Activated CD8-positive, alpha-beta memory T cell treated with anti-CD3 and anti-CD28 coated beads, Interleukin-2, amount 50 U/mL, for 24 hours (primary cell): ENCODE results near the gene NOL12.
A peak's percentile ranks its signal among the peaks of the same experiment; 100 is the strongest.
"Not testable (repeated sequence)": the region's sequence is repeated elsewhere in the genome, so short reads cannot be mapped to it uniquely, and the experiment has no call there.

Experiments
- DNase-seq: peaks from one replicate; pipeline ENCODE4 v3.0.0-alpha.2; 2020; ENCODE audit errors: extremely low read depth

The NOL12 gene

DNA sequence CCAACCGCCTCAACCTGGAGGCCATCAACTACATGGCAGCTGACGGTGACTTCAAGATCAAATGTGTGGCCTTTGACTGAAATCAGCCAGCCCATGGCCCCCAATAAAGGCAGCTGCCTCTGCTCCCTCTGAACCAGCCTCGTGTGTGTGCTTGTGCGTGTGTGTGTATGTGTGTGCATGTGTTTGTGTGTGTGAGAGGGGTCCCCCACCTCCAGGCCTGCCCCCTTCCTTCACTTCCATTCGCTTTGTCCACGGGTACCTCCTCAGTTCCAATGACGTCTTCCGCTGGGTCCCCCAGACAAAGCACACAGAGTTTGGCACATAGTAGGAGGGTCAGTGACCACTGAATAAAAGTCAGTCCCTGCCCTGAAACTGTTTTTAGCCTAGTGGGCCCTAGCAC lies 6.5 kb upstream of the NOL12 start:
- no peak for DNase-seq

DNA sequence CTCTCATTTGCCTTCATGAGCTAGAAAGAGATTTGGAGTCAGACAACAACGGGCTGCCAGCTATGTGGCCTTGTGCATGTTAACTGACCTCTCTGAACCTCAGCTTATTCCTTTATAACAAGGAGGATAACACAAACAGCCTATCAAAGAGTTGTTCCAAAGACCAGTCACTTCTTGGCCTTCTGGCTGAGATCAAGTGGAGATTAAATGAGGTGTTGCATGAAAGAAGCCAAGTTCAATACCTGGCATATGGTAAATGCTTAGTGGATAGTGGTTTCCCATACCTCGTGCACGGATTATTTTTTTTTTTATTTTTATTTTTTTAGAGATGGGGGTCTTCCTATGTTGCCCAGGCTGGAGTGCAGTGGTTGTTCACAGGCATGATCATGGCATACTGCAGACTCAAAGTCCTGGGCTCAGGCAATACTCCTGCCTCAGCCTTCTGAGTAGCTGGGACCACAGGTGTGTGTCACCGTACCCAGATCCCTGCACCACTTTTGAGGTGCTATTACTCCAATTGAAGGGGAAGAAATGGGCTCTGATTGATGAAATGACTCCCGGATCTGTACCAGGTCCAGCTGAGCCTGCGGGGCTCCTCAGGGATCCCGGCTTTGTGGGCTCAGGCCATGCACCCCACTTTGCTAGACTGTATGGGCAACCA lies 5.8 kb upstream of the NOL12 start:
- DNase-seq: no peak

DNA sequence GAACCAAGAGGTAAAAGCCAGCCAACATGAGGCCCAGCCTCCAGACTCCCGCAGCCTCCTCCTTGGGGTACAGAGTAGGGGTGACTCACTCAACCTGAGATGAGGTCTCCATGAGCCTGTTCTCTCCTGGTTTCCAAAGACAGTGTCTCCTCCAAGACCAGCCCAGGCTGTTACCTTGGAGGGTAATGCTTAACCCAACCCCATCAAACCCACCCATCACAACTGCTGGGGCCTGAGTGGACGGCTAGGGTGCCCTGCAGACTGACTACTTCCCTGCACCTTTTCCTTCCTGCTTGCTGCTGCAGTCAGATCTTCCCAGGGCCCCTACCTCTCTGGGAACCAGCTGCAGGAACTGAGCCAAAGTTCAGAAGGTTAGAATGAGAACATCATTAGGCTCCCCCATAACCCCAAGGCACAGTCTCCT lies 5.1 kb upstream of the NOL12 start:
- DNase-seq: no peak

DNA sequence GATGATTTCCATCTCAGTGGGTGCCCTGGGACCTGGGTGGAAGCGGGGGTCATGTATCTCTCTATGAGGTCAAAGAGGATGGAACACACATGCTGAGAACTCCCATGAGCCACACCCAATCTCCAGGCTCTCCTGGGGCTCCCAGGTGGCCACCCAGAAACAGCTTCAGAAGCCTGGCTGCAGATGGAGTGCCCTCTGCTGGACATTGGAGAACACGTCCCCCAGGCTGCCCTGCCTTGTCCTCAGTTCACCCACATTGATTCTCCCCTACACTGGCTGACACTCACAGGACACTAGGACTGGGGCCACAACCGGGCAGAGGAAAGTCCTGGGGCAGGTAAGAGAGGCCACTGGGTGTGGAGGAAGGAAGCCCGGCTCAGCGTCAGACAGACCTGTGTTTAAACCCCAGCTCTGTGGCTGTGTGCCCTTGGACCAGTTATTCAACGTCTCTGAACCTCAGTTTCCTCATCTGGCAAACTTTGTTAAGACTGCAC lies 4.5 kb upstream of the NOL12 start:
- DNase-seq: no peak

DNA sequence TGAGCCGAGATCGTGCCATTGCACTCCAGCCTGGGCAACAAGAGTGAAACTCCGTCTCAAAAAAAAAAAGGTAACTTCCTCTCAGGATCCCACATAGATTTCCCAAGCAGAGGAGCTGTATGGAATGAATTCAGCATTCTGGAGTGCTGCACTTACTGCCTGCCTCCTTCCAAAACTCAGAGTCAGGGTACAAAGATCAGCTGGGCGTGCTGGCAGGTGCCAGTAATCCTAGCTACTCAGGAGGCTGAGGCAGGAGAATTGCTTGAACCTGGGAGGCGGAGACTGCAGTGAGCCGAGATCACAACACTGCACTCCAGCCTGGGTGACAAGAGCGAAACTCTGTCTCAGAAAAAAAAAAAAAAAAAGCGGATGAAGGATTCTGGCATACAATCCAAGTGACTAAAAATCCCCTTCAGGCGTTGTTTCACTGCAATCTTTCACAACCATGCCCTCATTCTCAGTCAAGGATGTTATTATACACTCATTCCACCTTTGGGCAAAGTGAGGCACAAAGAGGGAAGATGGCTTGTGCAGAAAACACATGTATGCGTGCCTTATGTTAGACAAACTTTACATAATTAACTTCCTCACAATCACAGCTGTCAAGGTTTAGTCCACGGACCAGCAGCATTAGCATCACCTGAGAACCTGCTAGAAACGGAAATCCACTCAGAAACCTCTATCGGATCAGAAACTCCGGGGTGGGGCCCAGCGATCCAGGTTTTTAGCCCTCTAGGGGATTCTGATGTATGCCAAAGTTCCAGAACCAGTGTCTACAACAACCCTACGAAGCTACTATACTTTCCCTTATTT lies 1.1 kb upstream of the NOL12 start:
- DNase-seq: no peak

DNA sequence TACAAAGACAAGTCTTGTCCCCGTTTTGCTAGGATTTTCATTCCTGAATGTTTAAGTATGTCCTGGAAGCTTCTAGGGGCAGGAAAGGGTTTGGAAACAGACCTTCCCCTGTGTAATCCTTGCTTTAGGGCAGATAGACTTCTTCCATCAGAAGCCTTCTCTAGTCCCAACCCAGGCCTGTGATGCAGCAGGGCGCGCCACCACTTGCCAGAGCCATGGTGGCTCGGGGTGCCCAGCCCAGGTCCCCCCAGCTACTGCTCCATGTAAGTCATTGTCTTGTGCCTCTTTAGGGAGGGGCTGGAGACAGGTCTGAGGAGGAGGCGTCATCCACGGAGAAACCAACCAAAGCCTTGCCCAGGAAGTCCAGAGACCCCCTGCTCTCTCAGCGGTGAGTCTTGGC lies 4.3 kb downstream of the NOL12 start:
- DNase-seq: no peak

DNA sequence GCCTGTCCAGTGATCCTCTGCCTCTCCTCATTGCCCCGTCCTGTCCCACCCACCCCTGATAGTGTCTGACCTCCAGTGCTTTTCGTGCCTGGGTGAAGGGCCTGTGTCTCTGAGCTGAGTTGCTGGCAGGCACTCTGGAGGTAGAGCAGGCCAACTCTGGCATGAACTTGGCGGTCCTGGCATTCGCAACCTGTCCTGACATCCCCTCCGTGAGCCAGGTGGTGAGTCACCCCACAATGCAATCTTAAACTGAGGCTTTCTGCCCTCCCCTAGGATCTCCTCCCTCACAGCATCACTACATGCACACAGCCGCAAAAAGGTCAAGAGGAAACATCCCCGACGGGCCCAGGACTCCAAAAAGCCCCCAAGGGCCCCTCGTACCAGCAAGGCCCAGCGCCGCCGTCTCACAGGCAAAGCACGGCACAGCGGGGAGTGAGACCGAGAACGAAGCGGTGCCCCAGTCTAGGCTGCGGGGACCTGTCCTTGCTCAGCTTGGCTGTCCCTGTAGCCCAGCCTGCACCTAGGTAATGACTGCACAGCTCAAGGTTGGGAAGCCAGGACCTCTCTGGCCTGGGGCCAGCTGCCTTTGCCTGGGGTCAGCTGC lies 4.9 kb downstream of the NOL12 start:
- DNase-seq: no peak

DNA sequence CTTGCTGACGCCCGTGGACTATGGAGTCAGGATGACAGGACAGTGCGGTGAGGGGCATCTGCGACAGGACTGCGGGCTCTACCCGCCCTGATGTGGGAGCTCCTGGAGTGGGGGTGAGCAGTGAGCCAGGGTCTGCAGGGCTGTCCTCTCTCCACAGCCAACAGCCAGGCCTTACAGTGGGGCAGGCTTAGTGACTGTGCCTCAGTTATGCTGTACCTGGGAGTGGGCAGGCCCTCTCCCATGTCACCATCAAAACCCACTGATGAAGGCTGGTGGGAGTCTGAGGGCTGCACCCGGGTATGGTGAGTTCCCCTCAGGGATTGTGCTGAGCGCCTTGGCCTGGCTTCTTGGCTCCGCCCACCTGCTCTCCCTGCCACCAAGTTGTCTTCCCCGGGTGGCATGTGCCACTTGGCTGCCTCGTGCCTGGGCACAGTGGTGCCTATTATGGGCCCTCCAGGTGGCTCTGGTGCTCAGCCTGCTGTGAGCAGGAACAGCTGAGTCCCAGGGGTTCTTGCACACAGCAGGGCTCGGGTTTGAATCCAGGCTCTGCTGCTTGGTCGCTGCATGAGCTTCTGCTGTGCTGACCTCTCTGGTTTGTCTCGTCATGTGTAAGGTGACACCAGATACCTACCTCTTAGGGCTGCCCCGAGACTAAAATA lies 6.6 kb downstream of the NOL12 start:
- no peak for DNase-seq

DNA sequence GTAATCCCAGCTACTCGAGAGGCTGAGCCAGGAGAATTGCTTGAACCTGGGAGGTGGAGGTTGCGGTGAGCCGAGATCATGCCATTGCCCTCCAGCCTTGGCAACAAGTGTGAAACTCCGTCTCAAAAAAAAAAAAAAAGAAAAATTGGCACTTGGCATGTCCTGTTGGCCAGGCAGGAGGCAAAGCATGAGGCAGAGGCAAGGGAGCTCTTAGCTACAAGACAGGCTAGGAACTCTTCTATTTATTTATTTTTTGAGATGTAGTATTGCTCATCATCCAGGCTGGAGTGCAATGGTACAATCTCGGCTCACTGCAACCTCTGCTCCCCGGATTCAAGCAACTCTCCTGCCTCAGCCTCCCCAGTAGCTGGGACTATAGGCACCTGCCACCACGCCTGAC lies 8.0 kb downstream of the NOL12 start:
- not testable (repeated sequence) for DNase-seq

DNA sequence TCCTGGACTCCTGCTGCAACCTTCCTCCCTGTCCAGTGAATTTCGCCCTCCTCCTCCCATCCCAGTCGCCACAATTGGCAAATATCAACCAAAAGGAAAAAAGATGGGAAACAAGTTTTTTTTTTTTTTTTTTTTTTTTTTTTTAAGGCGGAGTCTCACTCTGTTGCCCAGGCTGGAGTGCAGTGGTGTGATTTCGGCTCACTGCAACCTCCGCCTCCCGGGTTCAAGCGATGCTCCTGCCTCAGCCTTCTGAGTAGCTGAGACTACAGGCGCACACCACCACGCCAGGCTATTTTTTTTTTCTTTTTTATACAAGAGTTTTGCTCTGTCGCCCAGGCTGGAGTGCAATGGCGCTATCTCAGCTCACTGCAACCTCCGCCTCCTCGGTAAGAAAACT lies 10.1 kb downstream of the NOL12 start:
- DNase-seq: not testable (repeated sequence)

DNA sequence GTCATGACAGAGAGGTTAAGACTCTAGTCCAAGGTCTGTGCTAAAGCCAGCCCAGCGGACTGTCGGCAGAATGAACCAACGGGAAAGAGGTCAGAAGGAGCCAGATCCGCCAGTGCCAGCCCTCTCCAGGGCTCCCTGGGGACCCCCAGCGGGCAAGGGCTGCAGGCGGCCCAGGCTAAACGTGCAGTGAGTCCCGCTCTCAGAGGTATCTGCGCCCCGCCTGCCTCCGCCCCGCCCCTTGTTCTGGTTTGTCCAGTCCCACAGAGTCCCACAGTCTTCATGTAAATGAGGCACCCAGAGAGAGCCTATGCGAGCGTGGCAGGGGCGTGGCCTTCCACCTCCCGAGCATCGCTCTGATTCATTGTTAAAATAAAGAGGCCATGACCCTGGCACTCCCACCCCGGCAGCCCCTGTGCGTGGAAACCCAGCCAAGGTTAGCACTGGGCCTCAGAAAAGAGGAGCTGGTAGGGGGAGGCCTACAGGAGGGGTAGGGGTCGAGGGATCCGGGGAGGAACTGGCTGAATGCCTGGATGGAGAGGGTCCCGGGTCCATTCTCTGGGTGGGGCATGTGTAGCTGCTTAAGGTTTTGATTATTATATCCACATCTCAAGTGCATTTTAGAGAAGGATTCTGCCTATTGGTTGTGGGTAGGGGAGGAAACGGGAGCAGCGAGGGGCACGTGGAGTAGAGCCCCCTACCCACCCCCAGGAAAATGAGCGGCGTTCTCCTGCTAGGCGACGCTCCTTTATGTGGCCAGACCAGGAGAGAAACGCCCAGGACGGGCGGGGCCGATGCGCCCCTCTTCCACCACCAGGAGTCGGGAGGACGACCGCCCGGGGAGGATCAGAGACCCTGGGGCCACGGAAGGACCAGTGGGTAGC lies 10.8 kb downstream of the NOL12 start, which contains the start of gene TRIOBP:
TSS of gene TRIOBP (plus strand) at position 392 of the 881 bp plus-strand sequence. CDS start 4,318 bp downstream, outside the sequence.
- DNase-seq: peak; percentile 70

DNA sequence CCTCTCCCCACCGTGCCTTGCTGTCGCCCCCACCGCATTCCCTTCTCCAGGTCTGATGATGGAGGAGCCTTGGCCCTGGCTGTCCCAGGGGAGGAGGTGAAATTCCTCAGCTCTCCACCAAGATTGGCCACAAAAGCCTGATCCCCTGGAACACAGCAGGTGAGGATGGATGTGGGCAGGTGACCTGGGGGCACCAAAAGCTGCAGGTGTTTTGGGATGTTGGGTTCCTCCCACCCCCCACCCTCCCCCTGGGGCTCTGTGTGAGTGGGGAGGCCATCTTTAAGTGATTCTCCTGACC lies 11.3 kb downstream of the NOL12 start:
- DNase-seq: no peak

DNA sequence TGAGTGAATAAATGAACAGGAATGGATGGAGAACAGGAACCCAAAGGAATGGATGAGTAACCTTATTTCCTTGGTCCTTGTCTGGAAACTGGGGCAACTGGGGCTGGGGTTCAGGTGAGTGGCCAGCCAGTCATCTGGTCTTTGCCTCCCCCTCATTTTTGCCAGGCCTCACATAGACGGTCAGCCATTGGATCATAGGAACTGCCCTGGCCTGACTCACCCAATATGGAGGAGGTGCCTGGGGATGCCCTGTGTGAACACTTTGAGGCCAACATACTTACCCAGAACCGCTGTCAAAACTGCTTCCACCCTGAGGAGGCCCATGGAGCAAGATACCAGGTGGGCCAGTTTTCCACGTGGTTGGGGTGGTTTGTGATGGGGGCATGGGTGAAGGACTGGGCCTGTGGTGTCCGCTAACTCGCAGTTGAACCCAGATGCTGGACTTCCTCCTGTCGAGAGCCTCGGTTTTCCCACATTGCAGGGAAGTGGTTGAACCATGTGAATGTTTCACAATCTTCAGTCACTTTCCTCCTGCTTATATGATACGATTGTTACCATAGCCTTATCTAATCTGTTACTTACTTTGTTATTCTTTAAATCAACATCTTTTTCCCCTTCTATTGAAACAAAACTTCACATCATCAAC lies 15.1 kb downstream of the NOL12 start:
- no peak for DNase-seq

DNA sequence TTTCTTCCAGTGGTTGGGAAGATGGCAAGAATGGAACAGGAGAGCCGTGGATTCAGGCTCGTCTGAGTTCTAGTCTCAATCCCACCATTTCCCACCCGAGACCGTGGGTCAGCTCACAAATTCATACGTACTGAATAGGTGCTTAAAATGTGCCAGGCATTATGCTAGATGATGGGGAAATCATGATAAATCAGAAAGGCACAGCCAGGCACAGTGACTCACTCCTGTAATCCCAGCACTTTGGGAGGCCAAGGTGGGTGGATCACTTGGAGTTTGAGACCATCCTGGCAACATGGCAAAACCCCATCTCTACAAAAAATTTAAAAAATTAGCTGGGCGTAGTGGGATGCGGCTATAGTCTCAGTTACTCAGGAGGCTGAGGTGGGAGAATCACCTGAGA lies 17.8 kb downstream of the NOL12 start:
- DNase-seq: no peak

DNA sequence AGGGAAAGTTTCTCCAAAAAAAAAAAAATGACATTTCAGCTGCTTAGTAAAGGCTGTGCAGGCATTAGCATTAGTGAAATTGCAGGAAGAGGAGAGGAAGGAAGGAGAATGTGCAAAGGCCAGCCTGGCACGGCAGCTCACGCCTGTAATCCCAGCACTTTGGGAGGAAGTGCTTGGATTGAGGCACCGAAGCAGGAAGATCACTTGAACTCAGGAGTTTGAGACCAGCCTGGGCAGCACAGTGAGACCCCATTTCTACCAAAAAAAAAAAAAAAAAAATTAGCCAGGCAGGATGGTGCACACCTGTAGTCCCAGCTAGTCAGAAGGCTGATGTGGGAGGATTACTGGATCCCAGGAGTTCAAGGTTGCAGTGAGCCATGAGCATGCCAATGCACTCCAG lies 18.5 kb downstream of the NOL12 start:
- no peak for DNase-seq

DNA sequence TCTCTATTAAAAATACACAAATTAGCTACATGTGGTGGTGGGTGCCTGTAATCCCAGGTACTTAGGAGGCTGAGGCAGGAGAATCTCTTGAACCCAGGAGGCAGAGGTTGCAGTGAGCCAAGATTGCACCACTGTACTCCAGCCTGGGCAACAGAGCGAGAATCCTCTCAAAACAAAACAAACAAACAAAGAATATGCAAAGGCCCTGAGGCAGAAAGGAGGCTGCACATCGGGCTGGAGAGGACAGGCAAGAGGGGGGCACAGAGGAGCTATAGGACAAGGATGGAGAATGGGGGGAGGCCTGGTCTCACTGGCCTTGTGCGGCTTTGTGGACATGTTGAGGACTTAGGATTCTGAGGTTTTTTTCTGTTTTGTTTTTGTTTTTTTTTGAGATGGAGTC lies 19.1 kb downstream of the NOL12 start:
- DNase-seq: no peak

DNA sequence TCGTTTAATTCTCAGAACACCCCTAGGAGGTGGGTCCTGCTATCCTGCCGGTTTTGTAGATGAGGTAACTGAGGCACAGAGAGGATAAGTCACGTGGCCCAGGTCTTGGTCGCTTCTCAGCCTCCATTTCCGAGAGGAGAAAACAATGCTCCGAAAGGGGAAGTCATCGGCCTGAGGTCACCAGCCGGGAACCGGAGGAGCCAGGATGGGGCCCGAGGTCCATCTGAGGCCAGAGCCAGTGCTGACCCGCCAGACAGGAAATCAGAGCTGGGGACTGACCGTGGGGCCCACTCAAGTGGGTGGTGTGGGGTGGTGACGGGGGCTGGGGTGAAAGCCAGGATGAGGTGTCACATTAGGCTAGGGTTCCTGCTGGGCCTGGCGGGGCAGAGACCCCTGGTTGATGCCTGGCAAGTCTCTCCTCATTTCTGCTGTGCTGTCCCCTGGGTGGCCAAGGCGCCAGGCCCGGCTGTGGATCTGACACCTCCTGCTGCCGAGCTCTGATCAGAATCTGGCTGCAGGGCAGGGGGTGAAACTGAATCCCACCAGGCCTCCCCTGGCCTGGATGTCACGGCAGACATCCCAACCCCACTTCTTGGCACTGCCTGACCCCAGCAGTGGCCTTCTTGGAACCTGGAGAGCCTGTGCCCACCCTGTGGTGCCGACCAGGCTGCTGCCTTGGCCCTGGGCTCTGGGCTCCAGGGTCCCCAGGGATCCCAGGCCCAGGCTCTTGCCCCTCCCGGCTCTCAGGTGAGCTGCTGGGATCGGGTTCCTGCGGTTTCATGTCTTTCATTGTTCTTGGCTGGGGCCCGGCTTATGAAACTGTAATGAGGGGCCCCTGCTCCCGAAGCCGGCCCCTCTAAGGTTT lies 22.7 kb downstream of the NOL12 start:
- DNase-seq: no peak

DNA sequence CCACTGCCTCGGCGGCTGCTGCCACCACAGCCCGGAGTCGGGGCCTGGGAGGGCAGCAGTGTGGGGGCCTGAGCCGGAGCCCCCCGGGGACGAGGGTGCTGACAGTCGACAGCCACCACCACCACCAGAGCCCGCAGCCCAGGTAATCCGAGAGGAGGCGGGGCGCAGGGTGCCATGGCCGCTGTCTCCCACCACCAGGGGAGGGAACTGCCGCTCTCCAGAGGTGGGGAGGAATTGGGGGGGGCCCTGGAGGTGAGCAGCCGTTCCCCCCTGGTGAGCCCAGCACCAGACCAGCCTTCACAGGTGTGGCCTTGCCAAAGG lies 23.3 kb downstream of the NOL12 start:
- no peak for DNase-seq

DNA sequence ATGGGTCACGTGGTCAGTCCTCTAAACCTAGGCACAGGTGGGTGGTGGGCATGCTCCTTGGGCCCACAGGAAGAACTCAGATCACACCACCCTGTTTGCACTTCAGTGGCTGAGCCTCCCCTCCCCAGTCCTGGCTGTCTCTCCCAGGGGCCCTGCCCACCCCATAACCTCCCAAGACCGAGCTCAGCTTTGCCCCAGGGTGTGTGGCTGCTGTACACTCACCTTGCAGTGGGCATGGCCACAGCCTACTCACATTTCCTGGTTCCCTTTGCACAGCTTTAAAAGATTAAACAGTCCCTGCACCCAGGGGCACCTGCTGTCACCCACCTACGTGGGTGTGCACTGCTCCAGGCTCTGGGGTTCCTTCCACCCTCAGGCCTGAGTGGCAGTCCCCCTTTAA lies 24.5 kb downstream of the NOL12 start:
- no peak for DNase-seq

DNA sequence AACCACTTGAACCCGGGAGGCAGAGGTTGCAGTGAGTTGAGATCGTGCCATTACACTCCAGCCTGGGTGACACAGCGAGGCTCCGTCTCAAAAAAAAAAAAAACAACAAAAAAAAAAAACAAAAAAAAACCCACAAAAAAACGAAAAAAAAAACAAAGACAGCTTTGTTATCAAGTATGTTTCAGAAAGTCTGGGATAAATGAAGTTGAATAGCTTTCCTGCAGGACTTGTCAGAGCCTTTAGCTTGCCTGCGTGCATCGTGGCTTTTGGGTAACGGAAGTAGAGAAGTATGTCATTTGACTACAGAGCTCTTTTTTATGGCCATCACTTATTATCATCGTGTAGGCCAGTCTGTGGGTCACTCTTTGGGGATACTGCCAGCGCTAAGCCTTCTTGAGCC lies 25.3 kb downstream of the NOL12 start:
- no peak for DNase-seq
